Measurements from ENCODE around the gene EARS2.

EARS2 gene

GRCh38 chr16:23497543-23497868, 59.6 kb downstream of the EARS2 start:
- no peak for DNase-seq (ENCODE audit: extremely low spot score)
- ChIA-PET POLR2A (no interaction called here), CTCF (no interaction called here)
- no peak for TF ChIP-seq TARDBP (IDR thresholded peaks at IDR 0.05)

GRCh38 chr16:23496821-23497542, 60.2 kb downstream of the EARS2 start:
- TF ChIP-seq ZNF384 (IDR thresholded peaks at IDR 0.05), result no peak
- no peak for TF ChIP-seq HDGF (IDR thresholded peaks at IDR 0.05; ENCODE audit: borderline replicate concordance)
- no peak for TF ChIP-seq CTBP1 (IDR thresholded peaks at IDR 0.05; ENCODE audit: borderline replicate concordance)
- no peak for TF ChIP-seq BHLHE40 (IDR thresholded peaks at IDR 0.05; ENCODE audit: borderline replicate concordance)
- no peak for TF ChIP-seq ARNT (IDR thresholded peaks at IDR 0.05)
- TF ChIP-seq SUZ12 (IDR thresholded peaks at IDR 0.05), result no peak
- TF ChIP-seq FOXK2 (IDR thresholded peaks at IDR 0.05), result no peak
- TF ChIP-seq, protein P1, sequence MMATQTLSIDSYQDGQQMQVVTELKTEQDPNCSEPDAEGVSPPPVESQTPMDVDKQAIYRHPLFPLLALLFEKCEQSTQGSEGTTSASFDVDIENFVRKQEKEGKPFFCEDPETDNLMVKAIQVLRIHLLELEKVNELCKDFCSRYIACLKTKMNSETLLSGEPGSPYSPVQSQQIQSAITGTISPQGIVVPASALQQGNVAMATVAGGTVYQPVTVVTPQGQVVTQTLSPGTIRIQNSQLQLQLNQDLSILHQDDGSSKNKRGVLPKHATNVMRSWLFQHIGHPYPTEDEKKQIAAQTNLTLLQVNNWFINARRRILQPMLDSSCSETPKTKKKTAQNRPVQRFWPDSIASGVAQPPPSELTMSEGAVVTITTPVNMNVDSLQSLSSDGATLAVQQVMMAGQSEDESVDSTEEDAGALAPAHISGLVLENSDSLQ (IDR thresholded peaks at IDR 0.05), result no peak
- no peak for TF ChIP-seq FOXA1 (IDR thresholded peaks at IDR 0.05)
- DNase-seq (ENCODE audit: extremely low spot score), result no peak
- POLR2A ChIA-PET, result no interaction called here
- CTCF ChIA-PET, result no interaction called here

GRCh38 chr16:23495671-23496070, 61.5 kb downstream of the EARS2 start:
- TF ChIP-seq FOXA1 (IDR thresholded peaks at IDR 0.05) (no peak), FOXK2 (IDR thresholded peaks at IDR 0.05) (no peak), SP1 (IDR thresholded peaks at IDR 0.05) (no peak), HDGF (IDR thresholded peaks at IDR 0.05; ENCODE audit: borderline replicate concordance) (no peak), NFRKB (IDR thresholded peaks at IDR 0.05) (no peak), CTBP1 (IDR thresholded peaks at IDR 0.05; ENCODE audit: borderline replicate concordance) (no peak), L3MBTL2 (conservative IDR thresholded peaks at IDR 0.05) (no peak), ZNF384 (IDR thresholded peaks at IDR 0.05) (no peak), ELF4 (IDR thresholded peaks at IDR 0.05) (no peak), FOXM1 (IDR thresholded peaks at IDR 0.05; ENCODE audit: borderline replicate concordance) (no peak), LEF1 (IDR thresholded peaks at IDR 0.05; ENCODE audit: borderline replicate concordance) (no peak), BHLHE40 (IDR thresholded peaks at IDR 0.05; ENCODE audit: borderline replicate concordance) (no peak), SUZ12 (IDR thresholded peaks at IDR 0.05) (no peak)
- TF ChIP-seq, protein P1 (IDR thresholded peaks at IDR 0.05), result no peak
- CTCF ChIA-PET, result interaction anchor here (0.6 kb wide), 1 partner anchor 32 kb away, joined by 3 read pairs; no protein-coding TSS in a partner anchor
- POLR2A ChIA-PET, result no interaction called here
- no peak for DNase-seq (ENCODE audit: extremely low spot score)

DNA sequence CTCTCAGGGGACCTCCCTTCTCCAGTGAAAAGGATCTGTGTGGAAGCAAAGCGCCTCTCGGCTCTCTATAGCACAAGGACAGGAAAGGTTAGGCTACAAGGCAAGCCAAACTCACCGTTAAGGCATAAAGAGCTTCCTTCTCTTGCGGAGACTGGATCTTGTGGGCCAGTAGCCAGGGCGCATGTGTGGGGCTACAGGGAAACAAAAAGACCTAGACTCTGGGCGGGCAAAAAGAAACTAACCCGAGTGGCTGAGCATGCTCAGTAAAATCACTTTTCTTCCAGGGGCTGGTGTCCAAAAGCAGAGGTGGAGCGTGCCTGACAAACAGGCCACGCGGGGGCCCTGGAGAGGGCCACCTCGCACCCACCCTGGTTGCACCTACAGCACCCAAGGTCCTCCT, 63.0 kb downstream of the EARS2 start:
- TF ChIP-seq LEF1 (IDR thresholded peaks at IDR 0.05; ENCODE audit: borderline replicate concordance) (no peak), SUZ12 (IDR thresholded peaks at IDR 0.05) (no peak), ELF4 (IDR thresholded peaks at IDR 0.05) (no peak), SP1 (IDR thresholded peaks at IDR 0.05) (no peak), L3MBTL2 (conservative IDR thresholded peaks at IDR 0.05) (no peak), BHLHE40 (IDR thresholded peaks at IDR 0.05; ENCODE audit: borderline replicate concordance) (no peak), FOXA1 (IDR thresholded peaks at IDR 0.05) (no peak), ZNF384 (IDR thresholded peaks at IDR 0.05) (no peak), CTBP1 (IDR thresholded peaks at IDR 0.05; ENCODE audit: borderline replicate concordance) (no peak), NFRKB (IDR thresholded peaks at IDR 0.05) (no peak), ARNT (IDR thresholded peaks at IDR 0.05) (no peak), FOXK2 (IDR thresholded peaks at IDR 0.05) (no peak), TARDBP (IDR thresholded peaks at IDR 0.05) (no peak), FOXM1 (IDR thresholded peaks at IDR 0.05; ENCODE audit: borderline replicate concordance) (no peak), HDGF (IDR thresholded peaks at IDR 0.05; ENCODE audit: borderline replicate concordance) (no peak)
- TF ChIP-seq, protein P1 (IDR thresholded peaks at IDR 0.05), result no peak
- ChIA-PET POLR2A (no interaction called here), CTCF (no interaction called here)
- DNase-seq (ENCODE audit: extremely low spot score), result no peak

DNA sequence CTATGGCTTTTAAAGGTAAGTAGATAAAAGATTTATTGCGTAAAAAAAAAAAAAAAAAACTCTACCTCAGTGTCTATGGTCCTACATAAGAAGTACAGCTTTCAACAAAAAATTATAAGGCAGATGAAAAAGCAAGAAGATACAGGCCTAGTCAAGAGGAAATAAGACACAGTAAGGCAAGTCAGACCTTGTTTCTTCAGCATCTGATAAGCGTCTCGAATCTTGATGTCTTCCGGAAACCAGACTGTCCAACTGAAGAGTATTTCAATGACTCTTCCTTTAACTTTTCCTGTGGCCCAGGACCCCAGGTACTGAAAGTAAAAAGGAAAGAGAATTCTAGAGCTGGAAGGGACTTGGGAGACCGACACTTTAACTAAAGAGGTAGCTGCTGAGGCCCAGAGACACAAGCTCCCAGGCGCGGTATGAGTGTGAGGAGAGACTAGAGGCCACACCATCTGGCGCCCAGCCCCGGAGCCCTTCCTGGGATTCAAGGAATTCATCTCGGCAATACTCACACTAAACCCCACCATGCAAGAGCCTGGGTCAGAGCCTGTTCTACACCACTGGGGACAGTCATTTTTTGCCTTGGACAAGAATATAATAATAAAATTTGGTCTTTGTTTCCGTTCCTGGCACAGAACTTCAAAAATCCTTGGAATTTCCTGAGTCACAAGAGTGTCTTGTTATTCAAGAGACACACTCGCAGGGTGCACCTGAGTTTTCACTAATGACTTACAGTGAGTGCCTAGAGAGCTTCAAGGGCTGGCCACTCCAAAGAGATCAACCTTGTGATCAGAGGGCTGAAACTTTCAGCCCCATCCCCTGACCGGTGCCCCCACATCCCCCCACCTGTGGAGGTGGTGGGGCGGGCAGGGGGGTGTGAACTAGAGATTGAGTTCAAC, 65.4 kb downstream of the EARS2 start:
- no peak for DNase-seq (ENCODE audit: extremely low spot score)

More for the DNA sequence above, 65.4 kb downstream of the EARS2 start:
- CTCF ChIA-PET, result no interaction called here
- TF ChIP-seq TARDBP (IDR thresholded peaks at IDR 0.05) (no peak), HDGF (IDR thresholded peaks at IDR 0.05; ENCODE audit: borderline replicate concordance) (no peak), FOXM1 (IDR thresholded peaks at IDR 0.05; ENCODE audit: borderline replicate concordance) (no peak), ELF4 (IDR thresholded peaks at IDR 0.05) (no peak), SP1 (IDR thresholded peaks at IDR 0.05) (no peak), BHLHE40 (IDR thresholded peaks at IDR 0.05; ENCODE audit: borderline replicate concordance) (no peak), SUZ12 (IDR thresholded peaks at IDR 0.05) (no peak), ARNT (IDR thresholded peaks at IDR 0.05) (no peak), L3MBTL2 (conservative IDR thresholded peaks at IDR 0.05) (no peak), ZNF384 (IDR thresholded peaks at IDR 0.05) (no peak), NFRKB (IDR thresholded peaks at IDR 0.05) (no peak), FOXK2 (IDR thresholded peaks at IDR 0.05) (no peak), LEF1 (IDR thresholded peaks at IDR 0.05; ENCODE audit: borderline replicate concordance) (no peak), CTBP1 (IDR thresholded peaks at IDR 0.05; ENCODE audit: borderline replicate concordance) (no peak), FOXA1 (IDR thresholded peaks at IDR 0.05) (no peak)
- TF ChIP-seq, protein P1 (IDR thresholded peaks at IDR 0.05), result no peak
- POLR2A ChIA-PET, result no interaction called here
